HepG2 (cell line): ENCODE measurements around the gene KAZN. TPM values are rescaled to one million over a fixed set of nuclear protein-coding genes. Genes with fewer than 3 reads are reported as not detected.

Experiments
- ETV6 ChIP-seq: sonication (generic); formaldehyde crosslinking; conservative IDR thresholded peaks from 2 replicates; pipeline ENCODE4 v1.4.0; 2020; ENCODE audit warnings: missing genetic modification reagents
- FOSL1 ChIP-seq: sonication (generic); formaldehyde crosslinking; IDR thresholded peaks from 2 replicates; pipeline ENCODE4 v1.9.0; 2021; ENCODE audit warnings: missing genetic modification reagents, borderline replicate concordance
- HNRNPL ChIP-seq: fragments of 200-400 bp; formaldehyde crosslinking; IDR thresholded peaks from 2 replicates; pipeline ENCODE4 v1.6.1; 2017; ENCODE audit warnings: mild to moderate bottlenecking, low read depth, low read length
- IRF2 ChIP-seq: IDR thresholded peaks from 2 replicates; pipeline ENCODE4 v1.6.1; 2018; ENCODE audit warnings: missing genetic modification reagents, missing compliant biosample characterization
- KAT7 ChIP-seq: IDR thresholded peaks from 2 replicates; pipeline ENCODE4 v1.6.1; 2018; ENCODE audit warnings: borderline replicate concordance, missing compliant biosample characterization
- KLF12 ChIP-seq: sonication (generic); formaldehyde crosslinking; IDR thresholded peaks from 2 replicates; pipeline ENCODE4 v1.4.0; 2020; ENCODE audit warnings: missing genetic modification reagents, borderline replicate concordance
- MBNL3 ChIP-seq: fragments of 250-450 bp; sonication (Bioruptor Pico); conservative IDR thresholded peaks from 2 replicates; pipeline ENCODE4 v1.8.0; 2022; ENCODE audit warnings: mild to moderate bottlenecking, inconsistent platforms
- NR2C2 ChIP-seq: sonication (generic); formaldehyde crosslinking; IDR thresholded peaks from 2 replicates; pipeline ENCODE4 v1.4.0; 2020; ENCODE audit warnings: missing genetic modification reagents, mild to moderate bottlenecking, moderate library complexity, borderline replicate concordance
- NR2F6 ChIP-seq, 2 experiments: IDR thresholded peaks; 2 replicates each; pipeline ENCODE4 v1.6.1; 2016; ENCODE audit warnings: antibody characterized with exemption in 1 of 2, mild to moderate bottlenecking in 1 of 2
- ZNF703 ChIP-seq: sonication (generic); formaldehyde crosslinking; IDR thresholded peaks from 2 replicates; pipeline ENCODE4 v1.5.1; 2020; ENCODE audit warnings: missing genetic modification reagents, mild to moderate bottlenecking, moderate library complexity, borderline replicate concordance
- ZNF724P ChIP-seq: sonication (generic); formaldehyde crosslinking; IDR thresholded peaks from 2 replicates; pipeline ENCODE4 v1.8.0; 2022; ENCODE audit warnings: missing genetic modification reagents, borderline replicate concordance
- polyA plus RNA-seq, 8 experiments: library from polyadenylated mRNA; depleted of rRNA in 3 of 8; stranded (reverse) in 7 of 8; unstranded in 1 of 8; fragments of >200 nt; fragmentation: Illumina TruSeq in 4 of 8; extraction: Trizol in 4 of 8; gene quantifications; 2 replicates each; pipeline versions ENCODE4 v1.2.1 to v1.2.3, GENCODE V29; 2011 to 2016; ENCODE audit warnings: low read depth in 4 of 8, missing spikeins in 1 of 8, mixed read lengths in 1 of 8; ENCODE audit not compliant: insufficient read depth in 1 of 8
- total RNA-seq, 5 experiments: library from RNA; depleted of rRNA; stranded (reverse); fragments of >200 nt; fragmentation: Illumina TruSeq; extraction: Trizol; gene quantifications; 2 replicates each; pipeline ENCODE4 v1.2.3, GENCODE V29; 2016; ENCODE audit warnings: low read depth in 1 of 5
- TF ChIP-seq, protein P1 (sequence below): sonication (generic); formaldehyde crosslinking; IDR thresholded peaks from 2 replicates; pipeline ENCODE4 v1.9.0; 2021; ENCODE audit warnings: mild to moderate bottlenecking, missing genetic modification reagents
- TF ChIP-seq, protein P2 (sequence below): IDR thresholded peaks from 2 replicates; pipeline ENCODE4 v1.6.1; 2012; ENCODE audit warnings: low read length, improper control_type of control experiment
- TF ChIP-seq, protein P3 (sequence below): IDR thresholded peaks from 2 replicates; pipeline ENCODE4 v1.6.1; 2016; ENCODE audit warnings: low read depth, control low read depth

The KAZN gene
- total and polyA plus RNA-seq, 2 of the 13 experiments (the other 11 are each of a cell fraction or from before 2014, with no cell fraction given), result 10.4 to 13.5 TPM

DNA sequence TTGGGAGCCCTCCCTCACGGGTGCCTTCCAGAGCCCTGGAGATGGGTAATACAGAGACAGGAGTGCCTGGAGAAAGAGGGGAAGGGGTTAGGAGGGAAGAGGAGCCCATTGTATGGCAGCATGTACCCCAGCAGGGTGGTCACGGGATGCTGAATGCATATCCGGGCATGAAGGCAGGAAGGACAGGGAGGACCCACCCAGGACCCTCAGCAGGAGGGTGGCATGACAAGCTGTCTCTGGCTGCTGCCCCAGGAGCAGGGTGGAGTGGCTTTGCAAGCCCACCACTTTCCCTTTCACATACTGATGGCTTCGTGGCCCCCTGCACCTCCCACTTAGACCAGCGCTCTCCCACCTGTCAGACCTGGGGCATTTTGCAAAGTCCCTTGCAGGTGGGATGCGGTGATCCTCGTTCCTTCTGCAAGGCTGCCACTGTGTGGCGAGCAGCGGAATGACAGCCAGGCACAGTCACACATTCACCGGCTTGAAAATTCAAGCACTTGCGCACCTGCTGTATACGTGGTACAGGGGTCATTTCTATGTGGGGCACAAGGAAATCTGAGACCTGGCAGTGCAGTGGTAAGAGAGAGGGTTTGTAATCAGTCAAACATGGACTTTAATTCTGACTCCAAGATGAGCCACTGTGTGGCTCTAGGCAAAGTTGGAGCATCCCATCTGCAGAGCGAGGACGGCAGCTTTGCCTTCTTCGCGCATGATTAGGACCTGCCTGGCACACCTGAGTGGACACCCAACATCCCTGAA lies 501.8 kb downstream of the KAZN start (continued):
- TF ChIP-seq, protein P1, sequence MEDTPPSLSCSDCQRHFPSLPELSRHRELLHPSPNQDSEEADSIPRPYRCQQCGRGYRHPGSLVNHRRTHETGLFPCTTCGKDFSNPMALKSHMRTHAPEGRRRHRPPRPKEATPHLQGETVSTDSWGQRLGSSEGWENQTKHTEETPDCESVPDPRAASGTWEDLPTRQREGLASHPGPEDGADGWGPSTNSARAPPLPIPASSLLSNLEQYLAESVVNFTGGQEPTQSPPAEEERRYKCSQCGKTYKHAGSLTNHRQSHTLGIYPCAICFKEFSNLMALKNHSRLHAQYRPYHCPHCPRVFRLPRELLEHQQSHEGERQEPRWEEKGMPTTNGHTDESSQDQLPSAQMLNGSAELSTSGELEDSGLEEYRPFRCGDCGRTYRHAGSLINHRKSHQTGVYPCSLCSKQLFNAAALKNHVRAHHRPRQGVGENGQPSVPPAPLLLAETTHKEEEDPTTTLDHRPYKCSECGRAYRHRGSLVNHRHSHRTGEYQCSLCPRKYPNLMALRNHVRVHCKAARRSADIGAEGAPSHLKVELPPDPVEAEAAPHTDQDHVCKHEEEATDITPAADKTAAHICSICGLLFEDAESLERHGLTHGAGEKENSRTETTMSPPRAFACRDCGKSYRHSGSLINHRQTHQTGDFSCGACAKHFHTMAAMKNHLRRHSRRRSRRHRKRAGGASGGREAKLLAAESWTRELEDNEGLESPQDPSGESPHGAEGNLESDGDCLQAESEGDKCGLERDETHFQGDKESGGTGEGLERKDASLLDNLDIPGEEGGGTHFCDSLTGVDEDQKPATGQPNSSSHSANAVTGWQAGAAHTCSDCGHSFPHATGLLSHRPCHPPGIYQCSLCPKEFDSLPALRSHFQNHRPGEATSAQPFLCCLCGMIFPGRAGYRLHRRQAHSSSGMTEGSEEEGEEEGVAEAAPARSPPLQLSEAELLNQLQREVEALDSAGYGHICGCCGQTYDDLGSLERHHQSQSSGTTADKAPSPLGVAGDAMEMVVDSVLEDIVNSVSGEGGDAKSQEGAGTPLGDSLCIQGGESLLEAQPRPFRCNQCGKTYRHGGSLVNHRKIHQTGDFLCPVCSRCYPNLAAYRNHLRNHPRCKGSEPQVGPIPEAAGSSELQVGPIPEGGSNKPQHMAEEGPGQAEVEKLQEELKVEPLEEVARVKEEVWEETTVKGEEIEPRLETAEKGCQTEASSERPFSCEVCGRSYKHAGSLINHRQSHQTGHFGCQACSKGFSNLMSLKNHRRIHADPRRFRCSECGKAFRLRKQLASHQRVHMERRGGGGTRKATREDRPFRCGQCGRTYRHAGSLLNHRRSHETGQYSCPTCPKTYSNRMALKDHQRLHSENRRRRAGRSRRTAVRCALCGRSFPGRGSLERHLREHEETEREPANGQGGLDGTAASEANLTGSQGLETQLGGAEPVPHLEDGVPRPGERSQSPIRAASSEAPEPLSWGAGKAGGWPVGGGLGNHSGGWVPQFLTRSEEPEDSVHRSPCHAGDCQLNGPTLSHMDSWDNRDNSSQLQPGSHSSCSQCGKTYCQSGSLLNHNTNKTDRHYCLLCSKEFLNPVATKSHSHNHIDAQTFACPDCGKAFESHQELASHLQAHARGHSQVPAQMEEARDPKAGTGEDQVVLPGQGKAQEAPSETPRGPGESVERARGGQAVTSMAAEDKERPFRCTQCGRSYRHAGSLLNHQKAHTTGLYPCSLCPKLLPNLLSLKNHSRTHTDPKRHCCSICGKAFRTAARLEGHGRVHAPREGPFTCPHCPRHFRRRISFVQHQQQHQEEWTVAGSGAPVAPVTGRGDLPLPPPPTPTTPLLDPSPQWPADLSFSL (CRISPR knock-in tag), result no peak
- TF ChIP-seq KLF12 (CRISPR knock-in tag) (no peak), IRF2 (CRISPR knock-in tag) (0 out of 2 replicates have a peak, but pooled peaks have one; percentile 54), ZNF724P (CRISPR knock-in tag) (no peak), NR2C2 (CRISPR knock-in tag) (no peak), ZNF703 (CRISPR knock-in tag) (no peak), MBNL3 (CRISPR knock-in tag) (no peak), ETV6 (CRISPR knock-in tag) (no peak), KAT7 (no peak), FOSL1 (CRISPR knock-in tag) (no peak), HNRNPL (no peak), NR2F6 (IDR thresholded peaks at IDR 0.05) (no peak), NR2F6 (CRISPR knock-in tag; IDR thresholded peaks at IDR 0.05) (no peak)
- TF ChIP-seq, protein P2, sequence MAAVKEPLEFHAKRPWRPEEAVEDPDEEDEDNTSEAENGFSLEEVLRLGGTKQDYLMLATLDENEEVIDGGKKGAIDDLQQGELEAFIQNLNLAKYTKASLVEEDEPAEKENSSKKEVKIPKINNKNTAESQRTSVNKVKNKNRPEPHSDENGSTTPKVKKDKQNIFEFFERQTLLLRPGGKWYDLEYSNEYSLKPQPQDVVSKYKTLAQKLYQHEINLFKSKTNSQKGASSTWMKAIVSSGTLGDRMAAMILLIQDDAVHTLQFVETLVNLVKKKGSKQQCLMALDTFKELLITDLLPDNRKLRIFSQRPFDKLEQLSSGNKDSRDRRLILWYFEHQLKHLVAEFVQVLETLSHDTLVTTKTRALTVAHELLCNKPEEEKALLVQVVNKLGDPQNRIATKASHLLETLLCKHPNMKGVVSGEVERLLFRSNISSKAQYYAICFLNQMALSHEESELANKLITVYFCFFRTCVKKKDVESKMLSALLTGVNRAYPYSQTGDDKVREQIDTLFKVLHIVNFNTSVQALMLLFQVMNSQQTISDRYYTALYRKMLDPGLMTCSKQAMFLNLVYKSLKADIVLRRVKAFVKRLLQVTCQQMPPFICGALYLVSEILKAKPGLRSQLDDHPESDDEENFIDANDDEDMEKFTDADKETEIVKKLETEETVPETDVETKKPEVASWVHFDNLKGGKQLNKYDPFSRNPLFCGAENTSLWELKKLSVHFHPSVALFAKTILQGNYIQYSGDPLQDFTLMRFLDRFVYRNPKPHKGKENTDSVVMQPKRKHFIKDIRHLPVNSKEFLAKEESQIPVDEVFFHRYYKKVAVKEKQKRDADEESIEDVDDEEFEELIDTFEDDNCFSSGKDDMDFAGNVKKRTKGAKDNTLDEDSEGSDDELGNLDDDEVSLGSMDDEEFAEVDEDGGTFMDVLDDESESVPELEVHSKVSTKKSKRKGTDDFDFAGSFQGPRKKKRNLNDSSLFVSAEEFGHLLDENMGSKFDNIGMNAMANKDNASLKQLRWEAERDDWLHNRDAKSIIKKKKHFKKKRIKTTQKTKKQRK, result no peak
- TF ChIP-seq, protein P3, sequence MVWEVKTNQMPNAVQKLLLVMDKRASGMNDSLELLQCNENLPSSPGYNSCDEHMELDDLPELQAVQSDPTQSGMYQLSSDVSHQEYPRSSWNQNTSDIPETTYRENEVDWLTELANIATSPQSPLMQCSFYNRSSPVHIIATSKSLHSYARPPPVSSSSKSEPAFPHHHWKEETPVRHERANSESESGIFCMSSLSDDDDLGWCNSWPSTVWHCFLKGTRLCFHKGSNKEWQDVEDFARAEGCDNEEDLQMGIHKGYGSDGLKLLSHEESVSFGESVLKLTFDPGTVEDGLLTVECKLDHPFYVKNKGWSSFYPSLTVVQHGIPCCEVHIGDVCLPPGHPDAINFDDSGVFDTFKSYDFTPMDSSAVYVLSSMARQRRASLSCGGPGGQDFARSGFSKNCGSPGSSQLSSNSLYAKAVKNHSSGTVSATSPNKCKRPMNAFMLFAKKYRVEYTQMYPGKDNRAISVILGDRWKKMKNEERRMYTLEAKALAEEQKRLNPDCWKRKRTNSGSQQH (CRISPR knock-in tag), result 0 out of 2 replicates have a peak, but pooled peaks have one; percentile 39
